HS-27A (cell line): ENCODE results near the gene NUBP2.
"Not testable (repeated sequence)": the region's sequence is repeated elsewhere in the genome, so short reads cannot be mapped to it uniquely, and the experiment has no call there.

ENCODE experiments used
- DNase-seq: peaks from one replicate; pipeline ENCODE4 v3.0.0-alpha.2; 2012; ENCODE audit warnings: low read depth, missing footprints

The NUBP2 gene

GRCh38 chr16:1786242-1787055 lies 3.7 kb downstream of the NUBP2 start:
- no peak for DNase-seq

DNA sequence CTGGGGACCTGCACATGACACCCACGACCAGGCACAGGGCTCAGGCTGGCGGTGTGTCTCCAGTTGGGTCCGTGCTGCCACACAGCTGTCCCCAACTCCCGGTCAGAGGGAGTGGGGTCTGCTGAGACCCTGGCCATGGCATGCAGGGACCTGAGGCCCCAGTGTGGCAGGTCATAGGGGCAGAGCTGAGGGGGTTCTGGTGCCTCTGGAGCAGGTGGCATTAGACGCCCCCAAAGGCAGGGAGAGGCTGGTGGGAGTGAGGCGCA lies 4.2 kb downstream of the NUBP2 start:
- no peak for DNase-seq

GRCh38 chr16:1787322-1788094 lies 4.7 kb downstream of the NUBP2 start:
- DNase-seq = no peak

DNA sequence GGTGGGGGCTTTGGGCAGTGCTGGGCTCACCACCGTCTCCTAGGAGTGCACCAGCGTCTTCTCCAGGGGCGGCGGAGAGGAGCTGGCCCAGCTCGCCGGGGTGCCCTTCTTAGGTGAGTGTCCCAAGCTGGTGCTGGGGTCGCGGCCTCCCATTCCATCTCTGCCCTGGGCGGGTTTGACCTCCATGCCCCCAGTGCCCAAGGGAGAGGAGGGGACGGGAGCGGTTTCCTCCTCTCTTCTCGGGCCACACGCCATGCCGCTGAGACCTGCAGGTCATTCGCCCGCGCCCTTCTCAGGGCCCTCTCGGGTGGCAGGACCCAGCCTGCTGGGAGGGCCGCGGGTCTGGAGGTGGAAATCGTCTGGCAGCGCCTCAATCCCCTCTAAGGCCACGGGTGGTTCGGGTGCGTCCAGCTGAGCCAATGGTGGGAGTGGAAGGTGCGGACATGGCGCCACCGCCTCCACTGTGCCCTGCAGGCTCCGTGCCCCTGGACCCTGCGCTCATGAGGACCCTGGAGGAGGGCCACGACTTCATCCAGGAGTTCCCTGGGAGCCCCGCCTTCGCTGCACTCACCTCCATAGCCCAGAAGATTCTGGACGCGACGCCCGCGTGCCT lies 5.4 kb downstream of the NUBP2 start:
- no peak for DNase-seq

GRCh38 chr16:1788708-1789100 lies 5.9 kb downstream of the NUBP2 start:
- DNase-seq = no peak

GRCh38 chr16:1789643-1790045 lies 6.9 kb downstream of the NUBP2 start:
- DNase-seq = no peak

DNA sequence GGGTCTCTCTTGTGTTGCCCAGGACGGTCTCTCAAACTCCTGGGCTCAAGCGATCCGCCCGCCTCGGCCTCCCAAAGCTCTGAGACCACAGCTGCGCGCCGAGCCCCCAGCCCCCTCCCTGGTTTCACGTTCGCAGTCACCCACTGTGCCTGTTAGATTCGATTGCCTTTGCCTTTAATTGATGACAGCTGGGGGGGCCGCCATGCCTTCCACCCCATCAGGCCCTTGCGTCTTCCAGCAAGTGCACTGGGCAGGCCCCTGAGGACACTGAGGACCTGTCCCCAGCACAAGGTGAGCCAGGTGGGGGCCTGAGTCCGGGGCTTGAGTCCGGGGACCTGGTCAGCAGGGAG lies 7.5 kb downstream of the NUBP2 start:
- DNase-seq = no peak

- no peak for DNase-seq
These were observed 8.0 kb downstream of the NUBP2 start for GRCh38 chr16:1790611-1791255.

- no peak for DNase-seq
These were observed 8.6 kb downstream of the NUBP2 start for GRCh38 chr16:1791256-1791942.

- no peak for DNase-seq
These were observed 9.4 kb downstream of the NUBP2 start for GRCh38 chr16:1791943-1792812.

GRCh38 chr16:1792836-1793577 lies 10.2 kb downstream of the NUBP2 start:
- no peak for DNase-seq

DNA sequence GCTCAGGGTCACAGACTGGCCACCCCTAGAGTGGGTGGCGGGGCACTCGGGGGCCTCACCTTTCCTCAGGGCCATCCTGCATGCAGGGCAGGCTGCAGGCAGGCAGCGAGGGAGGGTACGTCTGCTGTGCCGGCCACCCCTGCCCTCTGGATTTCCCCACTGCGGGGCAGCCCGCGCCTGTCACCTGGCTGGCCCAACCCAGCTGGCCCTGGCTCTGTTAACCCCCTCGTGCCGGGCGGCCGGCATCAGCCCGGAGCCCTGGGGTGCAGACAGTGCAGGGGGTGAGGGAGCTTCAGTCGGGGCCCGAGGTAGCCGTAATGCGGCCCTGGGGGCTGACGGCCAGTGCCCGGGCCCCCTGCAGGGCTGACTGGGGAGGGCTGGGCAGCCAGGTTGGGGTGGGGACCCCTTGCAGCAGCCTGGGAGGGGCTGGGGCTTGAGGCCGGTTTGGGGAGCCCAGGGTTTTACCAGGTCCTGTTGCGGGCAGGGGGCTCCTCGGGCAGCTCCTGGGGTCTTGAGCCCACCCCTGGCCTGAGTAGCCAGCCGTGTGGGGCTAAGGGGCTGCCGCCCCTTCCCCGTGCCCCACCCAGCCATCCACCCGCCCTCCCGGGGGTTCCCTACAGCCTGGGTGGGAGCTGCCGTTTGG lies 10.9 kb downstream of the NUBP2 start, which contains the start of gene IGFALS:
Gene IGFALS, minus strand, starts transcription at position 128 of the 643 bp plus-strand sequence. Its CDS starts 53 bp downstream, at position 75.
- DNase-seq = no peak

GRCh38 chr16:1794221-1794871 lies 11.6 kb downstream of the NUBP2 start:
- no peak for DNase-seq

DNA sequence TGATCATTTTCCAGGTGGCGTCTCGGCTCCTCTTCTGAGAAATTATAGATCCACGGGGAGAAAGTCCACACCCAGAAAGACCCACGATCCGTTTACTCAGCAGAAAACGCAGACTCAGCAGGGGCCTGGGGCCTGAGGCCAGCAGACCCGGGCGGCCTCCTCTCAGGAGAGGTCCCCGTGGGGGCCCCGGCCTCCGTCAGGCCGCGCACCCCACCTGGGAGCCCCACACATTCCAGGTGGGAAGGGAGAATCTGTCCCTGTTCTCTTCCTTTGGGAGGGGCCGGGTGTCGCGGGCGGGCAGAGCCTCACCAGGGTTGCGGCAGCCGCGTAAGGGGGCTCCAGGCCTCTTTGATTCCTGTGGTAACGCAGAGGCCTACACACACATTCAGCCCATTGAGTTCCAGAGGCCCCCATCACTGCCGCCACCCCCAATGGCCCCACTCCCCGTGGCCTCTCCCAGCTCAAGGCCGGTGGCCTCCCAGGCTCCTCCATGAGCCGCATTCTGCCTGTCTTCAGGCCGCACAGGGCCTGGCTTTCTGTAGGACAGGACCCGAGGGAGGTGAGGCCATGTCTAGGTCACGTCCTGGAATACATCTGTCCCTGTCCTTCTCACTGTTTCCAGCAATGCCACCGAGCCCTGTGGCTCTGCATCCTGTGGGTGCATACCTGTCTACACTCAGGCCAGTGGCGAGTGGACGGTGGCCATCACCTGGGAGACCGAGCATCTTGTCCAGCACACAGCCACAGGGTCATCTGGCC lies 12.3 kb downstream of the NUBP2 start:
- no peak for DNase-seq

DNA sequence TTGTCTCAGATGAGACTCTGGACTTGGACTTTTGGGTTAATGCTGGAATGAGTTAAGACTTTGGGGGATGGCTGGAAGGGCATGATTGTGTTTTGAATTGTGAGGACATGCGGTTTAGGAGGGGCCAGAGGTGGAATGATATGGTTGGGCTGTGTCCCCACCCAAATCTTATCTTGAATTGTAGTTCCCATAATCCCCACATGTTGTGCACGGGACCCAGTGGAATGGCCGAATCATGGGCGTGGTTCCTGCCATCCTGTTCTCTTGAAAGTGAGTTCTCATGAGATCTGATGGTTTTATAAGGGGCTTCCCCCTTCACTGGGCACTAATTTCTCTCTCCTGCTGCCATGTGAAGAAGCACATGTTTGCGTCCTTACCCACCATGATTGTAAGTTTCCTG lies 16.5 kb downstream of the NUBP2 start:
- not testable (repeated sequence) for DNase-seq

GRCh38 chr16:1800701-1801100 lies 17.9 kb downstream of the NUBP2 start:
- no peak for DNase-seq

- no peak for DNase-seq
These were observed 24.9 kb downstream of the NUBP2 start for GRCh38 chr16:1807626-1808025.

DNA sequence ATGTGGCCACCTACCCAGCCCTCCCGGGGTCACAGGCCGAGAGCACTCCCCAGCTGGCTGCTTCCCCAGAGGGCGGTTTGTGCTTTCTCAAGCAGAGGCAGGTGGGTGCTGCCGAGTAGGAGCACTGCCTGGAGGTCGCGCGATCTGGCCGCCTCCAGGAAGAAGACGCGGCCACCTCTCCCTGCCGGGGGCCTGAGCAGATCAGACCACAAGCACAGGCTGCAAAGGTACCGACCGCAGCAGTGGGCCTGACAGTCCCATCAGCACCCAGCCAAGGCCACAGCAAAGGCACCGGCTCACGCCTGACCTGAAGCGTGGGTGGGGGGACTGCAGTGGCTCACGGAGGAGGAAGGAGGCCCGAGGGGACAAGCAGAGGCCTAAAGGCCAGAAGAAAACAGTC lies 25.9 kb downstream of the NUBP2 start:
- DNase-seq = no peak
